Heart right ventricle (tissue), 16 donors: ENCODE results near the gene SHISAL2A. TPM values are rescaled to one million over a fixed set of nuclear protein-coding genes. Genes with fewer than 3 reads are reported as not detected.

Experiments used
- ATAC-seq, 8 donors: fragments of 200-7000 bp; cut with Tn5 transposase; one replicate each; pipeline ENCODE4 v1.9.1; 2020; ENCODE audit warnings: mild to moderate bottlenecking in 8 of 8, moderate library complexity in 8 of 8, moderate number of reproducible peaks in 1 of 8
- DNase-seq, 2 donors: peaks; one replicate each; pipeline ENCODE4 v3.0.0-alpha.2; 2020
- H3K27ac ChIP-seq, 10 donors: fragments of 200-600 bp; sonication (generic) in 2 of 10; one replicate each; pipeline versions ENCODE4 v1.5.0 to v1.8.0; 2020 to 2022; ENCODE audit warnings: mild to moderate bottlenecking in 3 of 10
- H3K27me3 ChIP-seq, 7 donors: fragments of 200-600 bp; one replicate each; pipeline ENCODE4 v1.8.0; 2021 to 2022; ENCODE audit warnings: mild to moderate bottlenecking in 2 of 7
- H3K36me3 ChIP-seq, 9 donors: fragments of 200-600 bp; sonication (generic) in 1 of 9; one replicate each; pipeline versions ENCODE4 v1.5.0 to v1.8.0; 2020 to 2022; ENCODE audit warnings: mild to moderate bottlenecking in 2 of 9
- H3K4me1 ChIP-seq, 9 donors: fragments of 200-600 bp; sonication (generic) in 1 of 9; one replicate each; pipeline versions ENCODE4 v1.5.0 to v1.8.0; 2020 to 2022; ENCODE audit warnings: mild to moderate bottlenecking in 4 of 9
- H3K4me3 ChIP-seq, 10 donors: fragments of 200-600 bp; sonication (generic) in 2 of 10; one replicate each; pipeline versions ENCODE4 v1.5.0 to v1.8.0; 2020 to 2022; ENCODE audit warnings: mild to moderate bottlenecking in 7 of 10, moderate library complexity in 2 of 10
- H3K9me3 ChIP-seq, 11 donors: fragments of 200-600 bp in 10 of 11; sonication (generic) in 2 of 11; one replicate each; pipeline versions ENCODE4 v1.5.0 to v1.8.0; 2013 to 2022; ENCODE audit warnings: mild to moderate bottlenecking in 2 of 11, control low read depth in 1 of 11, moderate library complexity in 1 of 11
- CTCF ChIP-seq, 9 donors: fragments of 200-600 bp; sonication (generic) in 2 of 9; IDR thresholded peaks; one replicate each; pipeline versions ENCODE4 v1.5.0 to v1.8.0; 2021 to 2022; ENCODE audit warnings: antibody characterized with exemption in 9 of 9, mild to moderate bottlenecking in 5 of 9, moderate library complexity in 1 of 9
- WGBS, 2 donors: extraction: QIAGEN DNeasy Blood & Tissue Kit; methylation state at CpG; one replicate each; pipeline ENCODE4 v1.1.7; 2013; ENCODE audit warnings: inconsistent platforms in 1 of 2; 5-methylcytosine and 5-hydroxymethylcytosine counted together
- intact Hi-C, 10 donors: fragments of 100-400 bp; cut with DNase I; formaldehyde crosslinking; loops; one replicate each; pipeline versions ENCODE4 v1.11.1 to v1.14.2; 2022
- polyA plus RNA-seq, 2 donors: library from polyadenylated mRNA; stranded (reverse); fragments of 200-250 nt; gene quantifications; one replicate each; pipeline ENCODE4 v1.2.3, GENCODE V29; 2013
- total RNA-seq, 10 donors: library from RNA; stranded (reverse); fragmentation: NEBNext Ultra II Directional in 3 of 10; extraction: Animal tissue kit (Norgen Biotek cat#: 25700) in 3 of 10; gene quantifications; one replicate each; pipeline versions ENCODE4 v1.2.1 to v1.2.4, GENCODE V29; 2021 to 2023
- donor health status: Arrhythmogenic right ventricular cardiomyopathy.
- donor health status: ischemic (EF 13 %, LVEDD 7.1; RV severe dilation, severe dysfunction).
- donor health status: healthy with polysubstance abuse.
- donor health status: DM: no; HTN: yes; CAD: no.
- donor health status: DM: no; HTN: no; CAD: no.
- donor health status: ischemic (EF 25% LVEDD 6.9; RV normal size, moderate dysfunction).
- donor health status: ischemic (EF 25% LVEDD 5.7; RV mildly dilated, moderate dysfunction).
- donor health status: healthy.
- donor health status: DM: yes; HTN: yes; CAD: no.
- donor health status: Ischemic cardiomyopathy.
- donor health status: ischemic (EF 35%, LVEDD 5.7; RV mildly dilated, moderate dysfunction).
- donor health status: nonischemic (EF 11% LVEDD 7.7; RV severe dilation, severe dysfunction).
- donor health status: DM: yes; HTN: yes; CAD: no.
- donor health status: PGD.
- donor health status: ischemic (EF 29% LVEDD 5.4; RV normal size, mild dysfunction).
- donor health status: nonischemic (EF 23%, LVEDD 6.1; RV moderate dilation, normal function).

Gene SHISAL2A
- total and polyA plus RNA-seq, 12 donors = 0.10 to 0.22 (median 0.19) TPM; not detected in 9

- Histone ChIP-seq H3K4me1 (no peaks in the 10 kb centered on the region), H3K9me3 (no peaks in the 10 kb centered on the region), H3K27ac (no peak overlapping the region), H3K27me3 (no peaks in the 10 kb centered on the region), H3K4me3 (no peak overlapping the region), H3K36me3 (no peaks in the 10 kb centered on the region)
- no peak for ATAC-seq
- WGBS, 2 donors = 70 to 73% methylated on average over 6 of the region's 6 CpGs
- intact Hi-C loops = no loop called here
- DNase-seq = no peak
- TF ChIP-seq CTCF (IDR thresholded peaks at IDR 0.05) = no peak
These were observed 12.3 kb downstream of the SHISAL2A start for GRCh38 chr1:52645261-52645660.

GRCh38 chr1:52651904-52652303 lies 18.9 kb downstream of the SHISAL2A start:
- ATAC-seq (no peak), DNase-seq (no peak)
- no peak overlapping the region for H3K27ac ChIP-seq
- H3K4me3 ChIP-seq = no peak overlapping the region
- no peaks in the 10 kb centered on the region for H3K9me3 ChIP-seq
- no peak for TF ChIP-seq CTCF (IDR thresholded peaks at IDR 0.05)
- H3K4me1 ChIP-seq = no peaks in the 10 kb centered on the region
- H3K36me3 ChIP-seq = no peaks in the 10 kb centered on the region
- H3K27me3 ChIP-seq = no peaks in the 10 kb centered on the region
- WGBS, 2 donors = 76 to 85% methylated on average over 1 of the region's 1 CpG
- intact Hi-C loops = loop anchor here in 1 of 10 donors (10.0 kb wide), 1 partner anchor 67 kb away; no protein-coding TSS in a partner anchor

- whole genome bisulfite sequencing, 2 donors = 96% methylated on average over 5 of the region's 5 CpGs
- intact Hi-C loops = loop anchor here in 1 of 10 donors (10.0 kb wide), 1 partner anchor 69 kb away; no protein-coding TSS in a partner anchor
- no peak for DNase-seq
- no peak for TF ChIP-seq CTCF (IDR thresholded peaks at IDR 0.05)
- no peaks in the 10 kb centered on the region for H3K4me1 ChIP-seq
- H3K27me3 ChIP-seq = no peaks in the 10 kb centered on the region
- ATAC-seq = no peak
- H3K36me3 ChIP-seq = no peaks in the 10 kb centered on the region
- H3K27ac ChIP-seq = no peak overlapping the region
- H3K4me3 ChIP-seq = no peak overlapping the region
- H3K9me3 ChIP-seq = no peaks in the 10 kb centered on the region
These were observed 20.4 kb downstream of the SHISAL2A start for GRCh38 chr1:52653207-52653849.

- H3K27me3 ChIP-seq = no peaks in the 10 kb centered on the region
- ATAC-seq = no peak
- H3K9me3 ChIP-seq = no peaks in the 10 kb centered on the region
- no peaks in the 10 kb centered on the region for H3K4me1 ChIP-seq
- no peaks in the 10 kb centered on the region for H3K36me3 ChIP-seq
- intact Hi-C loops = loop anchor here in 1 of 10 donors (10.0 kb wide), 1 partner anchor 69 kb away; no protein-coding TSS in a partner anchor
- H3K4me3 ChIP-seq = no peak overlapping the region
- H3K27ac ChIP-seq = no peak overlapping the region
- no peak for DNase-seq
- TF ChIP-seq CTCF (IDR thresholded peaks at IDR 0.05) = no peak
These were observed 21.1 kb downstream of the SHISAL2A start for GRCh38 chr1:52654063-52654462.
